ENCODE data around the gene ZSCAN12. TPM values are rescaled to one million over a fixed set of nuclear protein-coding genes. Genes with fewer than 3 reads are reported as not detected.
A peak's percentile ranks its signal among the peaks of the same experiment; 100 is the strongest.

The ZSCAN12 gene
- total and polyA plus RNA-seq, 4 donors, result 1.4 to 17.7 (median 3.8) TPM

GRCh38 chr6:28442586-28442985, 43.0 kb upstream of the ZSCAN12 start:
- DNase-seq, result peak in 1 of 3 donors; percentile 15
- WGBS, 2 donors, result 65 to 72% methylated on average over 7 of the region's 7 CpGs
- Histone ChIP-seq H3K4me3 (no peak overlapping the region), H3K9me3 (ENCODE audit: control insufficient read depth in 4 of 4, insufficient read depth in 3 of 4, low read length in 3 of 4) (peaks cover 0 to 12% (median 0%) of the 10 kb centered on the region in 4 donors), H3K36me3 (ENCODE audit: control insufficient read depth in 4 of 4, insufficient read depth in 4 of 4, low read length in 4 of 4) (peaks cover 0 to 6% (median 4%) of the 10 kb centered on the region in 4 donors), H3K27ac (ENCODE audit: low read depth in 1 of 2, low read length in 1 of 2) (no peak overlapping the region), H3K9ac (ENCODE audit: insufficient read depth in 1 of 2, low read length in 2 of 2) (peak overlapping the region; percentile 93 to 95), H3K27me3 (ENCODE audit: control insufficient read depth in 3 of 3, insufficient read depth in 3 of 3, low read length in 2 of 3) (no peaks in the 10 kb centered on the region), H3K4me1 (ENCODE audit: control insufficient read depth in 5 of 5, insufficient read depth in 5 of 5, low read length in 5 of 5) (peaks cover 0 to 11% (median 0%) of the 10 kb centered on the region in 5 donors)
- no peak for ATAC-seq (ENCODE audit: insufficient read depth, low FRiP score)
- TF ChIP-seq CTCF (IDR thresholded peaks at IDR 0.05; ENCODE audit: control extremely low read depth, extremely low read depth), result no peak

- TF ChIP-seq CTCF (IDR thresholded peaks at IDR 0.05; ENCODE audit: control extremely low read depth, extremely low read depth), result no peak
- ATAC-seq (ENCODE audit: insufficient read depth, low FRiP score) (no peak), DNase-seq (no peak)
- Histone ChIP-seq H3K9me3 (ENCODE audit: control insufficient read depth in 4 of 4, insufficient read depth in 3 of 4, low read length in 3 of 4) (peaks cover 0 to 2% (median 0%) of the 10 kb centered on the region in 4 donors), H3K36me3 (ENCODE audit: control insufficient read depth in 4 of 4, insufficient read depth in 4 of 4, low read length in 4 of 4) (peaks cover 2 to 15% (median 12%) of the 10 kb centered on the region in 4 donors), H3K27ac (ENCODE audit: low read depth in 1 of 2, low read length in 1 of 2) (no peak overlapping the region), H3K4me3 (no peak overlapping the region), H3K27me3 (ENCODE audit: control insufficient read depth in 3 of 3, insufficient read depth in 3 of 3, low read length in 2 of 3) (no peaks in the 10 kb centered on the region), H3K9ac (ENCODE audit: insufficient read depth in 1 of 2, low read length in 2 of 2) (no peak overlapping the region), H3K4me1 (ENCODE audit: control insufficient read depth in 5 of 5, insufficient read depth in 5 of 5, low read length in 5 of 5) (no peaks in the 10 kb centered on the region)
- 77 to 92% methylated on average over 3 of the region's 3 CpGs for WGBS, 2 donors
These were observed 36.9 kb upstream of the ZSCAN12 start for GRCh38 chr6:28436404-28436803.

- no peak for ATAC-seq (ENCODE audit: insufficient read depth, low FRiP score)
These were observed 33.6 kb upstream of the ZSCAN12 start for GRCh38 chr6:28433119-28433518.

More at GRCh38 chr6:28433119-28433518, 33.6 kb upstream of the ZSCAN12 start:
- TF ChIP-seq CTCF (IDR thresholded peaks at IDR 0.05; ENCODE audit: control extremely low read depth, extremely low read depth), result no peak
- Histone ChIP-seq H3K27me3 (ENCODE audit: control insufficient read depth in 3 of 3, insufficient read depth in 3 of 3, low read length in 2 of 3) (no peaks in the 10 kb centered on the region), H3K4me3 (no peak overlapping the region), H3K9ac (ENCODE audit: insufficient read depth in 1 of 2, low read length in 2 of 2) (no peak overlapping the region), H3K27ac (ENCODE audit: low read depth in 1 of 2, low read length in 1 of 2) (no peak overlapping the region), H3K36me3 (ENCODE audit: control insufficient read depth in 4 of 4, insufficient read depth in 4 of 4, low read length in 4 of 4) (peaks cover 6 to 16% (median 11%) of the 10 kb centered on the region in 4 donors), H3K9me3 (ENCODE audit: control insufficient read depth in 4 of 4, insufficient read depth in 3 of 4, low read length in 3 of 4) (peaks cover 0 to 2% (median 0%) of the 10 kb centered on the region in 4 donors), H3K4me1 (ENCODE audit: control insufficient read depth in 5 of 5, insufficient read depth in 5 of 5, low read length in 5 of 5) (no peaks in the 10 kb centered on the region)
- no peak for DNase-seq
